ENCODE measurements around the gene TIMM10B. TPM values are rescaled to one million over a fixed set of nuclear protein-coding genes. Genes with fewer than 3 reads are reported as not detected.

The TIMM10B gene
- total RNA-seq, 4 donors from 2014 or later = 10.0 to 14.5 (median 12.4) TPM

GRCh38 chr11:6476571-6476970 lies 4.7 kb upstream of the TIMM10B start:
- in situ Hi-C loops (cut with MboI; ENCODE audit: low sequenced_read_pairs in 4 of 4) = loop anchor here in 3 of 4 donors (10.0 to 25.0 kb wide), 2 partner anchors 128 to 239 kb away; partner anchors contain the start of genes CNGA4 (in 3 of the 3), FHIP1B (in 3 of the 3), ILK (in 1 of the 3) and RRP8 (in 1 of the 3)
- Histone ChIP-seq H3K4me3 (no peak overlapping the region), H3K4me1 (peaks cover 27% of the 10 kb centered on the region in 2 donors), H3K9me3 (no peaks in the 10 kb centered on the region), H3K27ac (no peak overlapping the region), H3K27me3 (no peaks in the 10 kb centered on the region), H3K36me3 (peaks cover 0 to 26% of the 10 kb centered on the region in 2 donors)
- DNase-seq (no peak), ATAC-seq (no peak)
- intact Hi-C loops (cut with DNase I; ENCODE audit: low total_unique reads) = no loop called here
- no peak for TF ChIP-seq POLR2A (IDR thresholded peaks at IDR 0.05)
- TF ChIP-seq, protein P1, sequence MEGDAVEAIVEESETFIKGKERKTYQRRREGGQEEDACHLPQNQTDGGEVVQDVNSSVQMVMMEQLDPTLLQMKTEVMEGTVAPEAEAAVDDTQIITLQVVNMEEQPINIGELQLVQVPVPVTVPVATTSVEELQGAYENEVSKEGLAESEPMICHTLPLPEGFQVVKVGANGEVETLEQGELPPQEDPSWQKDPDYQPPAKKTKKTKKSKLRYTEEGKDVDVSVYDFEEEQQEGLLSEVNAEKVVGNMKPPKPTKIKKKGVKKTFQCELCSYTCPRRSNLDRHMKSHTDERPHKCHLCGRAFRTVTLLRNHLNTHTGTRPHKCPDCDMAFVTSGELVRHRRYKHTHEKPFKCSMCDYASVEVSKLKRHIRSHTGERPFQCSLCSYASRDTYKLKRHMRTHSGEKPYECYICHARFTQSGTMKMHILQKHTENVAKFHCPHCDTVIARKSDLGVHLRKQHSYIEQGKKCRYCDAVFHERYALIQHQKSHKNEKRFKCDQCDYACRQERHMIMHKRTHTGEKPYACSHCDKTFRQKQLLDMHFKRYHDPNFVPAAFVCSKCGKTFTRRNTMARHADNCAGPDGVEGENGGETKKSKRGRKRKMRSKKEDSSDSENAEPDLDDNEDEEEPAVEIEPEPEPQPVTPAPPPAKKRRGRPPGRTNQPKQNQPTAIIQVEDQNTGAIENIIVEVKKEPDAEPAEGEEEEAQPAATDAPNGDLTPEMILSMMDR (IDR thresholded peaks at IDR 0.05 in 4 of 5, conservative IDR thresholded peaks at IDR 0.05 in 1 of 5) = no peak

DNA sequence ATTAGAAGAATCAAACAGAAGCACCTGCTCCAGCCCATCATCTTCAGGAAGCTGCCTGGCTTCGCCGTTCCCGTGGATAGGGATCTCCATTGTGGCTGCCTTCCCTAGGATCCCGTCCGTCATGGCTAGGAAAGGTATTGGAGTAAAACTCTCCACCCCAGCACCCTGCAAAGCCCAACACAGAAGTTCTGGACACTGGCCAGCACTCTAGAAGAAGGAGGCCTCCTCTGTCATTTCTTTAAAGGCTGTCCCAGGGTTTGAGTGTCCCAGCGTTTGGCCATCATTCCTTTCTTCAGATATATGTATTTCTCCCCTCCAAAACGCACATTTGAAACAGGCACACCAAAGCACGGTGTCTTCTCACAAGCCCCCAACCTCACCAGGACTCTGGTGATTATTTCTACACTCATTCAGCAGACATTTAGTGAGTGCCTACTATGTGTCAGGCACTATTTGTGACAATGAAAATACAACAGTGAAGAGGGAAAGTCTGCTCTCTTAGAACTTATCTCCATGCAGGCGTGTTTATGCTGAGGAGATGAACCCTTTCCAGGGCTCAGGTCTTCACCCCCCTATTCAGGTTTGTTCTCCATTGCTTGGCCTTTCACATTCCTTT lies 894 bp upstream of the TIMM10B start:
- H3K4me3 ChIP-seq = peak overlapping the region; percentile 85 to 95 (median 87)
- DNase-seq (no peak), ATAC-seq (no peak)
- no peaks in the 10 kb centered on the region for H3K9me3 ChIP-seq
- peaks cover 0 to 49% of the 10 kb centered on the region in 2 donors for H3K36me3 ChIP-seq
- TF ChIP-seq POLR2A (IDR thresholded peaks at IDR 0.05) = no peak
- TF ChIP-seq, protein P1 (IDR thresholded peaks at IDR 0.05 in 4 of 5, conservative IDR thresholded peaks at IDR 0.05 in 1 of 5) = no peak
- intact Hi-C loops (cut with DNase I; ENCODE audit: low total_unique reads) (loop anchor here (2.0 to 5.0 kb wide), 5 partner anchors 122 to 1508 kb away; partner anchors contain the start of genes CNGA4, ILK, RRP8 and TPP1), in situ Hi-C loops (cut with MboI; ENCODE audit: low sequenced_read_pairs in 4 of 4) (loop anchor here in 3 of 4 donors (25.0 kb wide), 1 partner anchor 243 kb away; the partner anchor contains the start of genes CNGA4 (in 3 of the 3) and FHIP1B (in 3 of the 3))
- peak overlapping the region; percentile 93 to 97 (median 94) for H3K27ac ChIP-seq
- peaks cover 24 to 31% of the 10 kb centered on the region in 2 donors for H3K4me1 ChIP-seq
- no peaks in the 10 kb centered on the region for H3K27me3 ChIP-seq

GRCh38 chr11:6481924-6482275 lies 599 bp downstream of the TIMM10B start:
- Histone ChIP-seq H3K27me3 (no peaks in the 10 kb centered on the region), H3K36me3 (peaks cover 0 to 56% of the 10 kb centered on the region in 2 donors), H3K27ac (peak overlapping the region; percentile 93 to 97 (median 94)), H3K9me3 (no peaks in the 10 kb centered on the region), H3K4me3 (peak overlapping the region; percentile 85 to 95 (median 87)), H3K4me1 (peaks cover 24 to 31% of the 10 kb centered on the region in 2 donors)
- intact Hi-C loops (cut with DNase I; ENCODE audit: low total_unique reads) = loop anchor here (1.0 to 5.0 kb wide), 6 partner anchors 92 to 1507 kb away; partner anchors contain the start of genes CNGA4, ILK, RRP8 and SMPD1
- ATAC-seq (peak; percentile 7 to 11), DNase-seq (no peak)
- TF ChIP-seq, protein P1 (IDR thresholded peaks at IDR 0.05 in 4 of 5, conservative IDR thresholded peaks at IDR 0.05 in 1 of 5) = no peak
- no peak for TF ChIP-seq POLR2A (IDR thresholded peaks at IDR 0.05)
- in situ Hi-C loops (cut with MboI; ENCODE audit: low sequenced_read_pairs in 4 of 4) = loop anchor here in 3 of 4 donors (25.0 kb wide), 1 partner anchor 245 kb away; the partner anchor contains the start of genes CNGA4 (in 3 of the 3) and FHIP1B (in 3 of the 3)

GRCh38 chr11:6482441-6482840 lies 1.1 kb downstream of the TIMM10B start:
- in situ Hi-C loops (cut with MboI; ENCODE audit: low sequenced_read_pairs in 4 of 4) = loop anchor here in 3 of 4 donors (25.0 kb wide), 1 partner anchor 245 kb away; the partner anchor contains the start of genes CNGA4 (in 3 of the 3) and FHIP1B (in 3 of the 3)
- Histone ChIP-seq H3K36me3 (peaks cover 0 to 52% of the 10 kb centered on the region in 2 donors), H3K4me1 (peaks cover 24 to 31% of the 10 kb centered on the region in 2 donors), H3K27ac (peak overlapping the region; percentile 93 to 97 (median 94)), H3K9me3 (no peaks in the 10 kb centered on the region), H3K27me3 (no peaks in the 10 kb centered on the region), H3K4me3 (peak overlapping the region; percentile 85 to 95 (median 87))
- TF ChIP-seq POLR2A (IDR thresholded peaks at IDR 0.05) = no peak
- TF ChIP-seq, protein P1 (IDR thresholded peaks at IDR 0.05 in 4 of 5, conservative IDR thresholded peaks at IDR 0.05 in 1 of 5) = no peak
- no peak for ATAC-seq
- intact Hi-C loops (cut with DNase I; ENCODE audit: low total_unique reads) = loop anchor here (5.0 kb wide), 4 partner anchors 120 to 245 kb away; partner anchors contain the start of genes CNGA4, ILK, RRP8 and TPP1
- no peak for DNase-seq

All from gastrocnemius medialis (tissue), 4 donors.